ENCODE data around the gene VANGL2.

VANGL2 gene

GRCh38 chr1:160431006-160431405 is 30.6 kb downstream of the VANGL2 start:
- Histone ChIP-seq H3K36me3 (ENCODE audit: insufficient read depth, low read length) (no peaks in the 10 kb centered on the region), H3K9ac (ENCODE audit: low read length) (peak overlapping the region; percentile 18; the same call in 1 of the 2 replicates), H3F3A (ENCODE audit: insufficient read depth, low read length) (0 out of 2 replicates have a peak, but pooled peaks cover 8% of the 10 kb centered on the region), H3K4me1 (ENCODE audit: insufficient read depth, low read length, severe bottlenecking) (peaks cover 45% of the 10 kb centered on the region), H3K27ac (ENCODE audit: low read depth, low read length, poor library complexity, severe bottlenecking) (peak overlapping the region; percentile 83), H3K27me3 (ENCODE audit: insufficient read depth, low read length) (no peaks in the 10 kb centered on the region), H2AFZ (ENCODE audit: low read length) (no peak overlapping the region), H3K9me2 (ENCODE audit: low read depth, low read length) (no peaks in the 10 kb centered on the region), H3K4me2 (ENCODE audit: low read length) (peak overlapping the region; percentile 15; the same call in 1 of the 2 replicates), H3K79me2 (ENCODE audit: insufficient read depth, low read length) (no peaks in the 10 kb centered on the region), H4K20me1 (ENCODE audit: insufficient read depth, low read length) (no peaks in the 10 kb centered on the region), H3K9me3 (ENCODE audit: low read length) (no peaks in the 10 kb centered on the region), H3K4me3 (ENCODE audit: low read depth, low read length, poor library complexity, severe bottlenecking) (no peak overlapping the region)
- TF ChIP-seq CTCF (IDR thresholded peaks at IDR 0.05; ENCODE audit: low read length) (no peak), EZH2 (IDR thresholded peaks at IDR 0.05; ENCODE audit: borderline replicate concordance, low read length) (no peak)

- TF ChIP-seq CTCF (IDR thresholded peaks at IDR 0.05; ENCODE audit: low read length) (no peak), EZH2 (IDR thresholded peaks at IDR 0.05; ENCODE audit: borderline replicate concordance, low read length) (no peak)
- Histone ChIP-seq H3K9me2 (ENCODE audit: low read depth, low read length) (no peaks in the 10 kb centered on the region), H3K36me3 (ENCODE audit: insufficient read depth, low read length) (no peaks in the 10 kb centered on the region), H3K79me2 (ENCODE audit: insufficient read depth, low read length) (no peaks in the 10 kb centered on the region), H3K27ac (ENCODE audit: low read depth, low read length, poor library complexity, severe bottlenecking) (peak overlapping the region; percentile 83), H3K27me3 (ENCODE audit: insufficient read depth, low read length) (no peaks in the 10 kb centered on the region), H2AFZ (ENCODE audit: low read length) (0 out of 2 replicates have a peak overlapping the region, but pooled peaks have one; percentile 22), H3K9me3 (ENCODE audit: low read length) (no peaks in the 10 kb centered on the region), H3K4me1 (ENCODE audit: insufficient read depth, low read length, severe bottlenecking) (peaks cover 45% of the 10 kb centered on the region), H3K9ac (ENCODE audit: low read length) (no peak overlapping the region), H3F3A (ENCODE audit: insufficient read depth, low read length) (0 out of 2 replicates have a peak, but pooled peaks cover 8% of the 10 kb centered on the region), H4K20me1 (ENCODE audit: insufficient read depth, low read length) (no peaks in the 10 kb centered on the region), H3K4me3 (ENCODE audit: low read depth, low read length, poor library complexity, severe bottlenecking) (no peak overlapping the region), H3K4me2 (ENCODE audit: low read length) (no peak overlapping the region)
Observed at GRCh38 chr1:160431571-160431970, 31.2 kb downstream of the VANGL2 start.

- no peak for TF ChIP-seq EZH2 (IDR thresholded peaks at IDR 0.05; ENCODE audit: borderline replicate concordance, low read length)
- TF ChIP-seq CTCF (IDR thresholded peaks at IDR 0.05; ENCODE audit: low read length) = no peak
- H4K20me1 ChIP-seq (ENCODE audit: insufficient read depth, low read length) = no peaks in the 10 kb centered on the region
- peak overlapping the region; percentile 34; the same call in 1 of the 2 replicates for H3K4me2 ChIP-seq (ENCODE audit: low read length)
- H3K36me3 ChIP-seq (ENCODE audit: insufficient read depth, low read length) = no peaks in the 10 kb centered on the region
- no peak overlapping the region for H3K4me3 ChIP-seq (ENCODE audit: low read depth, low read length, poor library complexity, severe bottlenecking)
- no peaks in the 10 kb centered on the region for H3K79me2 ChIP-seq (ENCODE audit: insufficient read depth, low read length)
- 0 out of 2 replicates have a peak, but pooled peaks cover 8% of the 10 kb centered on the region for H3F3A ChIP-seq (ENCODE audit: insufficient read depth, low read length)
- H3K27ac ChIP-seq (ENCODE audit: low read depth, low read length, poor library complexity, severe bottlenecking) = peak overlapping the region; percentile 83
- no peaks in the 10 kb centered on the region for H3K27me3 ChIP-seq (ENCODE audit: insufficient read depth, low read length)
- H3K9me2 ChIP-seq (ENCODE audit: low read depth, low read length) = no peaks in the 10 kb centered on the region
- no peak overlapping the region for H3K9ac ChIP-seq (ENCODE audit: low read length)
- peaks cover 54% of the 10 kb centered on the region for H3K4me1 ChIP-seq (ENCODE audit: insufficient read depth, low read length, severe bottlenecking)
- 0 out of 2 replicates have a peak overlapping the region, but pooled peaks have one; percentile 13 for H2AFZ ChIP-seq (ENCODE audit: low read length)
- no peaks in the 10 kb centered on the region for H3K9me3 ChIP-seq (ENCODE audit: low read length)
Observed at GRCh38 chr1:160432371-160432786, 32.0 kb downstream of the VANGL2 start.

Data from OCI-LY1 (cell line).